HG03108 (cell line): ENCODE measurements around the gene PTK7.
A peak's percentile ranks its signal among the peaks of the same experiment; 100 is the strongest.
"Not testable (repeated sequence)": the region's sequence is repeated elsewhere in the genome, so short reads cannot be mapped to it uniquely, and the experiment has no call there.

ENCODE experiments used
- ATAC-seq: cut with Tn5 transposase; IDR thresholded peaks from one replicate; pipeline ENCODE4 v1.9.1; 2021; ENCODE audit warnings: moderate library complexity; ENCODE audit not compliant: unreplicated experiment

Gene PTK7

GRCh38 chr6:43053545-43054205 lies 22.4 kb upstream of the PTK7 start, which contains the start of gene CUL7:
Gene CUL7, minus strand, starts transcription at chr6:43053851. Its CDS starts 1,063 bp downstream, at chr6:43052788.
- peak; percentile 91 for ATAC-seq

- ATAC-seq: no peak
These were observed 21.7 kb upstream of the PTK7 start for GRCh38 chr6:43054206-43054943.

- ATAC-seq: no peak
These were observed 20.1 kb upstream of the PTK7 start for GRCh38 chr6:43055966-43056365.

- ATAC-seq: no peak
These were observed 17.6 kb upstream of the PTK7 start for GRCh38 chr6:43058531-43058930.

- peak; percentile 79 for ATAC-seq
These were observed 16.7 kb upstream of the PTK7 start, which contains the start of the genes KLC4 and MRPL2 for GRCh38 chr6:43059168-43060033. Gene KLC4, plus strand, starts transcription at chr6:43059631. Its CDS starts 1,705 bp downstream, at chr6:43061336. Gene MRPL2, minus strand, starts transcription at chr6:43059434. Its CDS starts 53 bp downstream, at chr6:43059381.

- no peak for ATAC-seq
These were observed 15.9 kb upstream of the PTK7 start for GRCh38 chr6:43060034-43060754.

- ATAC-seq: no peak
These were observed 15.1 kb upstream of the PTK7 start for GRCh38 chr6:43060755-43061633.

GRCh38 chr6:43061861-43062260 lies 14.3 kb upstream of the PTK7 start:
- no peak for ATAC-seq

GRCh38 chr6:43062818-43063217 lies 13.3 kb upstream of the PTK7 start:
- no peak for ATAC-seq

GRCh38 chr6:43070028-43070632 lies 6.0 kb upstream of the PTK7 start:
- no peak for ATAC-seq

- ATAC-seq: no peak
These were observed 1.1 kb upstream of the PTK7 start for GRCh38 chr6:43074847-43075669.

GRCh38 chr6:43076464-43077332 lies 584 bp downstream of the PTK7 start:
- ATAC-seq: no peak

- ATAC-seq: no peak
These were observed 1.3 kb downstream of the PTK7 start for GRCh38 chr6:43077333-43077809.

GRCh38 chr6:43077981-43078511 lies 1.9 kb downstream of the PTK7 start:
- no peak for ATAC-seq

GRCh38 chr6:43078691-43079090 lies 2.6 kb downstream of the PTK7 start:
- no peak for ATAC-seq

- ATAC-seq: no peak
These were observed 4.9 kb downstream of the PTK7 start for GRCh38 chr6:43081043-43081442.

- ATAC-seq: not testable (repeated sequence)
These were observed 5.8 kb downstream of the PTK7 start for GRCh38 chr6:43081922-43082321.
